Liver (tissue), 3 donors: ENCODE data around the gene TESK2.
"Not testable (repeated sequence)": the region's sequence is repeated elsewhere in the genome, so short reads cannot be mapped to it uniquely, and the experiment has no call there.

Experiments used
- ATF3 ChIP-seq: IDR thresholded peaks from 2 replicates; pipeline ENCODE4 v1.6.1; 2016; ENCODE audit warnings: antibody characterized with exemption
- CTCF ChIP-seq: fragments of 150-350 bp; IDR thresholded peaks from 2 replicates; pipeline ENCODE4 v1.5.1; 2017; ENCODE audit warnings: improper control_type of control experiment, low read depth, low read length; ENCODE audit not compliant: missing input control
- GABPA ChIP-seq, 2 donors: IDR thresholded peaks in 1 of 2; conservative IDR thresholded peaks in 1 of 2; 2 replicates each; pipeline ENCODE4 v1.6.1; 2016; ENCODE audit warnings: antibody characterized with exemption in 2 of 2, mild to moderate bottlenecking in 1 of 2, moderate library complexity in 1 of 2
- HNF4A ChIP-seq, 2 donors: conservative IDR thresholded peaks; 2 replicates each; pipeline ENCODE4 v1.6.1; 2016; ENCODE audit warnings: antibody characterized with exemption in 2 of 2, mild to moderate bottlenecking in 2 of 2
- MAX ChIP-seq: IDR thresholded peaks from 2 replicates; pipeline ENCODE4 v1.6.1; 2016; ENCODE audit warnings: antibody characterized with exemption
- REST ChIP-seq: IDR thresholded peaks from 2 replicates; pipeline ENCODE4 v1.6.1; 2016; ENCODE audit warnings: antibody characterized with exemption, mild to moderate bottlenecking
- RXRA ChIP-seq, 2 donors: IDR thresholded peaks; 2 replicates each; pipeline ENCODE4 v1.6.1; 2017 to 2018; ENCODE audit warnings: antibody characterized with exemption in 2 of 2, mild to moderate bottlenecking in 1 of 2
- SP1 ChIP-seq: IDR thresholded peaks from 2 replicates; pipeline ENCODE4 v1.6.1; 2018; ENCODE audit warnings: antibody characterized with exemption, mild to moderate bottlenecking
- YY1 ChIP-seq: IDR thresholded peaks from 2 replicates; pipeline ENCODE4 v1.6.1; 2016; ENCODE audit warnings: antibody characterized with exemption, mild to moderate bottlenecking
- TF ChIP-seq, protein P1 (sequence below): IDR thresholded peaks from 2 replicates; pipeline ENCODE4 v1.6.1; 2016; ENCODE audit warnings: antibody characterized with exemption
- donor health status: healthy.
- donor health status: healthy.

DNA sequence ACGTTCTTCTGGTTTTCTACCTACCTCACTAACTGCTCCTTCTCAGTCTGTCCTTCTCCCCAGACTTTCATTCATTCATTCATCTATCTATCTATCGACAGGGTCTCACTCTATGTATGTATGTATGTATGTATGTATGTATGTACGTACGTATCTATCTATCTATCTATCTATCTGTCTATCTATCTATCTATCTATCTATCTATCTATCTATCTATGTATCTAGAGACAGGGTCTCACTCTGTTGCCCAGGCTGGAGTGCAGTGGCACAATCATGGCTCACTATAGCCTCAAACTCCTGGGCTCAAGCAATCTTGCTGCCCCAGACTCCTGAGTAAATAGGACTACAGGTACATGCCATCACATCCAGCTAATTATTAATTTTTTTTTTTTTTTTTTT is 106.8 kb downstream of the TESK2 start:
- TF ChIP-seq CTCF; SP1; HNF4A (conservative IDR thresholded peaks at IDR 0.05); REST; RXRA (IDR thresholded peaks at IDR 0.05); ATF3; MAX; YY1; GABPA (IDR thresholded peaks at IDR 0.05 in 1 of 2, conservative IDR thresholded peaks at IDR 0.05 in 1 of 2): not testable (repeated sequence)
- TF ChIP-seq, protein P1, sequence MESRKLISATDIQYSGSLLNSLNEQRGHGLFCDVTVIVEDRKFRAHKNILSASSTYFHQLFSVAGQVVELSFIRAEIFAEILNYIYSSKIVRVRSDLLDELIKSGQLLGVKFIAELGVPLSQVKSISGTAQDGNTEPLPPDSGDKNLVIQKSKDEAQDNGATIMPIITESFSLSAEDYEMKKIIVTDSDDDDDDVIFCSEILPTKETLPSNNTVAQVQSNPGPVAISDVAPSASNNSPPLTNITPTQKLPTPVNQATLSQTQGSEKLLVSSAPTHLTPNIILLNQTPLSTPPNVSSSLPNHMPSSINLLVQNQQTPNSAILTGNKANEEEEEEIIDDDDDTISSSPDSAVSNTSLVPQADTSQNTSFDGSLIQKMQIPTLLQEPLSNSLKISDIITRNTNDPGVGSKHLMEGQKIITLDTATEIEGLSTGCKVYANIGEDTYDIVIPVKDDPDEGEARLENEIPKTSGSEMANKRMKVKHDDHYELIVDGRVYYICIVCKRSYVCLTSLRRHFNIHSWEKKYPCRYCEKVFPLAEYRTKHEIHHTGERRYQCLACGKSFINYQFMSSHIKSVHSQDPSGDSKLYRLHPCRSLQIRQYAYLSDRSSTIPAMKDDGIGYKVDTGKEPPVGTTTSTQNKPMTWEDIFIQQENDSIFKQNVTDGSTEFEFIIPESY: not testable (repeated sequence)
